GM12865 (cell line): ENCODE measurements around the gene MIA2.
A peak's percentile ranks its signal among the peaks of the same experiment; 100 is the strongest.
"Not testable (repeated sequence)": the region's sequence is repeated elsewhere in the genome, so short reads cannot be mapped to it uniquely, and the experiment has no call there.

Experiments used
- DNase-seq: peaks from one replicate; pipeline ENCODE4 v3.0.0; 2010; ENCODE audit warnings: low read depth
- H3K4me3 ChIP-seq: 2 replicates; pipeline ENCODE4 v1.5.1; 2011; ENCODE audit warnings: mild to moderate bottlenecking, low read depth, low read length, control low read depth
- TF ChIP-seq, protein P1 (sequence below): IDR thresholded peaks from 2 replicates; pipeline ENCODE4 v1.5.1; 2011; ENCODE audit warnings: low read length, control low read depth, low read depth, inconsistent platforms; ENCODE audit not compliant: insufficient read depth; ENCODE audit errors: missing control alignments

Gene MIA2

GRCh38 chr14:39228044-39228443, 5.7 kb upstream of the MIA2 start:
- no peak for DNase-seq
- no peak overlapping the region for H3K4me3 ChIP-seq
- TF ChIP-seq, protein P1, sequence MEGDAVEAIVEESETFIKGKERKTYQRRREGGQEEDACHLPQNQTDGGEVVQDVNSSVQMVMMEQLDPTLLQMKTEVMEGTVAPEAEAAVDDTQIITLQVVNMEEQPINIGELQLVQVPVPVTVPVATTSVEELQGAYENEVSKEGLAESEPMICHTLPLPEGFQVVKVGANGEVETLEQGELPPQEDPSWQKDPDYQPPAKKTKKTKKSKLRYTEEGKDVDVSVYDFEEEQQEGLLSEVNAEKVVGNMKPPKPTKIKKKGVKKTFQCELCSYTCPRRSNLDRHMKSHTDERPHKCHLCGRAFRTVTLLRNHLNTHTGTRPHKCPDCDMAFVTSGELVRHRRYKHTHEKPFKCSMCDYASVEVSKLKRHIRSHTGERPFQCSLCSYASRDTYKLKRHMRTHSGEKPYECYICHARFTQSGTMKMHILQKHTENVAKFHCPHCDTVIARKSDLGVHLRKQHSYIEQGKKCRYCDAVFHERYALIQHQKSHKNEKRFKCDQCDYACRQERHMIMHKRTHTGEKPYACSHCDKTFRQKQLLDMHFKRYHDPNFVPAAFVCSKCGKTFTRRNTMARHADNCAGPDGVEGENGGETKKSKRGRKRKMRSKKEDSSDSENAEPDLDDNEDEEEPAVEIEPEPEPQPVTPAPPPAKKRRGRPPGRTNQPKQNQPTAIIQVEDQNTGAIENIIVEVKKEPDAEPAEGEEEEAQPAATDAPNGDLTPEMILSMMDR: no peak

- TF ChIP-seq, protein P1: no peak
- DNase-seq: no peak
- no peak overlapping the region for H3K4me3 ChIP-seq
Measured at GRCh38 chr14:39228509-39229221, 5.0 kb upstream of the MIA2 start.

DNA sequence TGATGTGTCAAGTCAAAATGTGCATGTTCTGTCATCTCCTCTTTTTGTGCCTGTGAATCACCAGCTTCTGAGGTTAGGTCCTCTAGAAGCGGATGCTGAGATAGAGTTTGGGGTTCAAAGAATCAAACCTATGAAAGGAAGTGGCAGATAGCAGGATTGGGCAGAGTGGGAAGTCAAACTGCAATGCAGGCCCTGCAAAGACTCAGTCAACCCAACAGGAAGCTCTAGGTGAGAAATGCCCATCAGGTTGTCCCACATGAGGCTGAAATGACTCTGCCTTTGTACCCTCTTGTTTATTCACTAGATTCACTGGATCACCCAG, 4.5 kb upstream of the MIA2 start:
- TF ChIP-seq, protein P1: no peak
- peak; percentile 67 for DNase-seq
- H3K4me3 ChIP-seq: no peak overlapping the region

DNA sequence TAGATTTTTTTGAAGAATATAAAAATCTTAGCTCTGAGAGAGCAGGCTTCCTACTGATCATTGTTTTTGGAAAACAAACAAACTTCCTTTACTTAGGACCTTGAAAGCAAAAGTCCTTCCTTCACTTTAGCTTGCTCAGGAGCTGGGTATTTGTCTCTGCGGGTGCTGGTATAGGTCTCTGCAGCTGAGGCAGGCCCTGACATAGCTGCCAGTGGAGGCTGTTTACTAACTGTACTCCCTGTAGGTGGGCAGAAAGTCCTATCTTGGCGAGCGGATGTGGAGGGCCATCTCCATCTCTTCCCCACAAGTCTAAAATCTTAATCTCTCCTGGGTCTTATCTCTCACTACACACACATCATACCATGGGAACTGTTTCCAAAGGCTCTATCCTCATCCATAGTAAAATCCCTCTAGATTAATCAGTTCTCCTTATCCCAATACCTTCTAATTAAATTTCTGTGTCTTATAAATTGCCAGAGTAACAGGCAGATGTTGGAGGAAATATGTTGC, 4.1 kb upstream of the MIA2 start:
- H3K4me3 ChIP-seq: no peak overlapping the region
- TF ChIP-seq, protein P1: no peak
- no peak for DNase-seq

DNA sequence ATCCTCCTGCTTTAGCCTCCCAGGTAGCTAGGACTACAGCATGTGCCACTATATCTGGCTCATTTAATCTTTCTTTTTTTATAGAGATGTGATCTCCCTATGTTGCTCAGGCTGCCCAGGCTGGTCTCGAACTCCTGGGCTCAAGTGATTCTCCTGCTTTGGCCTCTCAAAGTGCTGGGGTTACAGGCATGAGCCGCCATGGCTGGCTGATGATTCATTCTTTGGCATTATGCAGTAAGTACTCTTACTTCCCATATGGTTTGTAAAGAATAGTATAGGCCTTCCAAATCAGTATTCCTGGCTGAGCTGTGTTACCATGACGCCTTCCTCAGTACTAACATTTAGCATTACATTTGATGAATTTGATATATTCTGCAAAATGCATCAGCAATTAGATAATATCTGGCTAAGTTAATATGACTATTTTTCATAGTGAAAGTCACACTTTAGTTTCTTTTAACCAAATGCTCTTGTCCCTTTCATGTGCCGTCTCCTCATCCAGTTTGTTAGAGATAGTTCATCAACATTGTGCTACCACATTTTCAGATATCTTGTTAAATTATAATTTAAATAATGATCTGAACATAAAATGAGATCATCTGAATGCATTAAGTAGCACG, 3.2 kb upstream of the MIA2 start:
- TF ChIP-seq, protein P1: no peak
- DNase-seq: no peak
- no peak overlapping the region for H3K4me3 ChIP-seq

DNA sequence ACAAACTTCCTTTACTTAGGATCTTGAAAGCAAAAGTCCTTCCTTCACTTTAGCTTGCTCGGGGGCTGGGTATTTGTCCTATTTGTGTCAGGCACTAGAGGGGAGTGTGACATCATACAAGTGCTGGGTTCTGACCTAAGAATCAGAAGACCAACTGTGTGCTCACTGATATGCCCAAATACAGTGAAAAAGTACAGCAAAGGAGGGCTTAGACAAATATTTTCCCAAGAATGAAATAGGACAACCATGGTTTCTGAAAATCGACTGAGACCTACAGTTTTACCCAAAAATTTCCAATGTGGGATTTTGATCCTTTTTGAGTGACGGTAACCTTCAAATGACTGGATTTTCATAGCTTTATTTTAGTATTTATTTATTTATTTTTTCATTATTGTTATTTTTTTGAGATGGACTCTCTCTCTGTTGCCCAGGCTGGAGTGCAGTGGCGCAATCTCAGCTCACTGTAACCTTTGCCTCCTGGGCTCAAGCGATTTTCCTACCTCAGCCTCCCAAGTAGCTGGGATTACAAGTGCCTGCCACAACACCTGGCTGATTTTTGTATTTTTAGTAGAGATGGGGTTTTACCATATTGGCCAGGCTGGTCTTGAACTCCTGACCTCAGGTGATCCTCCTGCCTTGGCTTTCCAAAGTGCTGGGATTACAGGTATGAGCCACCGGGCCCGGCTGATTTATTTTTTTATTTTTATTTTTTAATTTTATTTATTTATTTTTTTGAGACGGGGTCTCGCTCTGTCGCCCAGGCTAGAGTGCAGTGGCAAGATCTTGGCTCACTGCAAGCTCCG, 1.8 kb upstream of the MIA2 start:
- DNase-seq: peak; percentile 74

More for the DNA sequence above, 1.8 kb upstream of the MIA2 start:
- TF ChIP-seq, protein P1: peak; percentile 42
- not testable (repeated sequence) for H3K4me3 ChIP-seq
